ENCODE measurements around the gene FLVCR2. TPM values are rescaled to one million over a fixed set of nuclear protein-coding genes. Genes with fewer than 3 reads are reported as not detected.

FLVCR2 gene
- total RNA-seq, 4 donors from 2014 or later: 2.5 to 7.5 (median 4.6) TPM

- H3K27ac ChIP-seq (replicated peaks in 1 of 4): no peak overlapping the region
- intact Hi-C loops (cut with DNase I): no loop called here
- no peak for TF ChIP-seq POLR2A (IDR thresholded peaks at IDR 0.05; ENCODE audit: low read depth)
- TF ChIP-seq POLR2AphosphoS5 (IDR thresholded peaks at IDR 0.05): no peak
- TF ChIP-seq EP300 (IDR thresholded peaks at IDR 0.05): no peak
- no peak for TF ChIP-seq CTCF (IDR thresholded peaks at IDR 0.05)
- H3K9me3 ChIP-seq: no peaks in the 10 kb centered on the region
- DNase-seq (ENCODE audit: extremely low spot score): no peak
- no peaks in the 10 kb centered on the region for H3K27me3 ChIP-seq
- peaks cover 5 to 9% (median 6%) of the 10 kb centered on the region in 4 donors for H3K4me1 ChIP-seq
- WGBS: 100% methylated on average over 1 of the region's 1 CpG
- no peaks in the 10 kb centered on the region for H3K36me3 ChIP-seq
- H3K4me3 ChIP-seq: no peak overlapping the region
Observed at GRCh38 chr14:75619548-75619947, 41.1 kb downstream of the FLVCR2 start.

DNA sequence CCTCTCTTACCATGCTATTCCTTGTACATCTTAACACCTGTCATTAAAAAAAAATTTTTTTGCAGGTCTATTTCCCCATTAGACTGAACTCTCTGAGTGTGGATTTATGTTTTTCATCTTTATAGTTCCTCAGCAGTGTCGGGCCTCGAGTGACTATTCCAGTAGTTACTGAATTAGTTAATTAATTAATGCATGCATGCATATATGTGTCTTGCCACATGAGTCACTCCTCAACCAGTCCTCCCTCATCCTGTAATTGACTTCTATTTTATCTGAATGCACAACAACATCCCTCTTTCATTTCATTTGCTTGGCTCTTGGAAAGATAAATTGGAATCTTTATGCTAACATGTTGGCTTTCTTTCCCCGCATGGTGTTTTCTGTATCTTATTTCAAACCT, 46.6 kb downstream of the FLVCR2 start:
- TF ChIP-seq EP300 (IDR thresholded peaks at IDR 0.05): no peak
- no peak for TF ChIP-seq POLR2A (IDR thresholded peaks at IDR 0.05; ENCODE audit: low read depth)
- TF ChIP-seq POLR2AphosphoS5 (IDR thresholded peaks at IDR 0.05): no peak
- TF ChIP-seq CTCF (IDR thresholded peaks at IDR 0.05): no peak
- no peak overlapping the region for H3K27ac ChIP-seq (replicated peaks in 1 of 4)
- no peak overlapping the region for H3K4me3 ChIP-seq
- intact Hi-C loops (cut with DNase I): no loop called here
- peaks cover 0 to 8% (median 4%) of the 10 kb centered on the region in 4 donors for H3K4me1 ChIP-seq
- no peaks in the 10 kb centered on the region for H3K27me3 ChIP-seq
- no peak for DNase-seq (ENCODE audit: extremely low spot score)
- no peaks in the 10 kb centered on the region for H3K36me3 ChIP-seq
- H3K9me3 ChIP-seq: no peaks in the 10 kb centered on the region
- 83% methylated on average over 3 of the region's 3 CpGs for WGBS

GRCh38 chr14:75626396-75626795, 48.0 kb downstream of the FLVCR2 start:
- H3K27ac ChIP-seq (replicated peaks in 1 of 4): no peak overlapping the region
- no peak for TF ChIP-seq EP300 (IDR thresholded peaks at IDR 0.05)
- TF ChIP-seq CTCF (IDR thresholded peaks at IDR 0.05): no peak
- TF ChIP-seq POLR2A (IDR thresholded peaks at IDR 0.05; ENCODE audit: low read depth): no peak
- no peak for TF ChIP-seq POLR2AphosphoS5 (IDR thresholded peaks at IDR 0.05)
- H3K4me3 ChIP-seq: no peak overlapping the region
- no peaks in the 10 kb centered on the region for H3K36me3 ChIP-seq
- intact Hi-C loops (cut with DNase I): no loop called here
- no peaks in the 10 kb centered on the region for H3K27me3 ChIP-seq
- no peak for DNase-seq (ENCODE audit: extremely low spot score)
- H3K9me3 ChIP-seq: no peaks in the 10 kb centered on the region
- WGBS: 84% methylated on average over 3 of the region's 3 CpGs
- H3K4me1 ChIP-seq: no peaks in the 10 kb centered on the region

DNA sequence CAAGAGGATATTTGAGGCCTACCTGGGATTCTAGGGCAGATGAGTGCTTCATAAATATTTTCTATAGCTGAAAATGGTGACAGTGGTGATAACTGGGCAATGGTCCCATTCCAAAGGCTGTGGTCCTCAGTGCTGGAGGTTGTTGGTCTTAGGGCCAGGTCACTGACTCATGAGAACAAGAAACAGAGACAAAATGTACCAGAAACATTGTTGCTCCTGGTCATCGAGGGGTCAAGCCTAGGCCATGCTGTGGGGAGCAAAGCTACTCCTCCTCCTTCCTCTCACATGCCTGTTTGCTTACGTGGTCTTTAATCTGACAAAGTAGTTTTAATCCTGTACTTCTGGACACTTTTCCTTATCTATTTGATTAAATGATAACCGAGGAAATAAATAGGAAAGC, 48.4 kb downstream of the FLVCR2 start:
- Histone ChIP-seq H3K36me3 (no peaks in the 10 kb centered on the region), H3K4me3 (no peak overlapping the region), H3K27me3 (no peaks in the 10 kb centered on the region), H3K9me3 (no peaks in the 10 kb centered on the region), H3K4me1 (no peaks in the 10 kb centered on the region), H3K27ac (replicated peaks in 1 of 4) (no peak overlapping the region)
- intact Hi-C loops (cut with DNase I): no loop called here
- WGBS: 82% methylated on average over 3 of the region's 3 CpGs
- no peak for TF ChIP-seq POLR2A (IDR thresholded peaks at IDR 0.05; ENCODE audit: low read depth)
- no peak for TF ChIP-seq CTCF (IDR thresholded peaks at IDR 0.05)
- no peak for TF ChIP-seq POLR2AphosphoS5 (IDR thresholded peaks at IDR 0.05)
- TF ChIP-seq EP300 (IDR thresholded peaks at IDR 0.05): no peak
- no peak for DNase-seq (ENCODE audit: extremely low spot score)

GRCh38 chr14:75627406-75627805, 49.0 kb downstream of the FLVCR2 start:
- H3K4me1 ChIP-seq: no peaks in the 10 kb centered on the region
- H3K27me3 ChIP-seq: no peaks in the 10 kb centered on the region
- no peak for TF ChIP-seq CTCF (IDR thresholded peaks at IDR 0.05)
- no peak for TF ChIP-seq EP300 (IDR thresholded peaks at IDR 0.05)
- TF ChIP-seq POLR2A (IDR thresholded peaks at IDR 0.05; ENCODE audit: low read depth): no peak
- TF ChIP-seq POLR2AphosphoS5 (IDR thresholded peaks at IDR 0.05): no peak
- H3K36me3 ChIP-seq: no peaks in the 10 kb centered on the region
- no peak overlapping the region for H3K4me3 ChIP-seq
- 82% methylated on average over 4 of the region's 4 CpGs for WGBS
- H3K9me3 ChIP-seq: no peaks in the 10 kb centered on the region
- intact Hi-C loops (cut with DNase I): no loop called here
- DNase-seq (ENCODE audit: extremely low spot score): no peak
- H3K27ac ChIP-seq (replicated peaks in 1 of 4): no peak overlapping the region
